H9 (cell line): ENCODE results near the gene DDX46. TPM values are rescaled to one million over a fixed set of nuclear protein-coding genes. Genes with fewer than 3 reads are reported as not detected.

Experiments used
- DNase-seq: peaks from one replicate; pipeline ENCODE4 v3.0.0-alpha.2; 2017
- H2AFZ ChIP-seq: one replicate; pipeline ENCODE4 v1.6.1; 2013; ENCODE audit warnings: mild to moderate bottlenecking, low read length, control low read depth, moderate library complexity
- H2AK5ac ChIP-seq: 2 replicates; pipeline ENCODE4 v1.6.1; 2013; ENCODE audit warnings: low read length, control low read depth, mixed read lengths; ENCODE audit not compliant: insufficient read length
- H2BK120ac ChIP-seq: one replicate; pipeline ENCODE4 v1.6.1; 2013; ENCODE audit warnings: low read depth, mild to moderate bottlenecking, low read length, control low read depth, inconsistent platforms; ENCODE audit not compliant: poor library complexity, severe bottlenecking
- H2BK12ac ChIP-seq: 2 replicates; pipeline ENCODE4 v1.6.1; 2013; ENCODE audit warnings: low read length, control low read depth, mixed read lengths, low read depth; ENCODE audit not compliant: insufficient read length
- H2BK15ac ChIP-seq: 2 replicates; pipeline ENCODE4 v1.6.1; 2013; ENCODE audit warnings: low read depth, low read length, control low read depth
- H2BK20ac ChIP-seq: one replicate; pipeline ENCODE4 v1.6.1; 2013; ENCODE audit warnings: low read depth, mild to moderate bottlenecking, low read length, control low read depth, inconsistent platforms; ENCODE audit not compliant: poor library complexity, severe bottlenecking
- H2BK5ac ChIP-seq: 2 replicates; pipeline ENCODE4 v1.6.1; 2013; ENCODE audit warnings: low read length, control low read depth, mixed read lengths; ENCODE audit not compliant: insufficient read length
- H3K14ac ChIP-seq: 2 replicates; pipeline ENCODE4 v1.6.1; 2013; ENCODE audit warnings: low read length, control low read depth; ENCODE audit not compliant: insufficient read depth
- H3K18ac ChIP-seq: 2 replicates; pipeline ENCODE4 v1.6.1; 2013; ENCODE audit warnings: low read depth, mild to moderate bottlenecking, mixed read lengths, low read length, control low read depth; ENCODE audit not compliant: insufficient read length
- H3K23ac ChIP-seq: 2 replicates; pipeline ENCODE4 v1.6.1; 2013; ENCODE audit warnings: low read length, control low read depth, mixed read lengths, low read depth; ENCODE audit not compliant: insufficient read length
- H3K23me2 ChIP-seq: 2 replicates; pipeline ENCODE4 v1.6.1; 2013; ENCODE audit warnings: low read depth, mild to moderate bottlenecking, mixed read lengths, low read length, control low read depth; ENCODE audit not compliant: insufficient read length, poor library complexity, severe bottlenecking
- H3K27ac ChIP-seq: 2 replicates; pipeline ENCODE4 v1.5.1; 2013; ENCODE audit warnings: low read length, control low read depth, mixed read lengths, low read depth; ENCODE audit not compliant: insufficient read length
- H3K27me3 ChIP-seq: 2 replicates; pipeline ENCODE4 v1.6.1; 2013; ENCODE audit warnings: low read length, control low read depth, inconsistent platforms; ENCODE audit not compliant: insufficient read depth
- H3K4ac ChIP-seq: 2 replicates; pipeline ENCODE4 v1.6.1; 2013; ENCODE audit warnings: low read depth, mild to moderate bottlenecking, control low read depth, inconsistent platforms, low read length, moderate library complexity
- H3K4me1 ChIP-seq: 2 replicates; pipeline ENCODE4 v1.6.1; 2013; ENCODE audit warnings: low read length, control low read depth, inconsistent platforms; ENCODE audit not compliant: insufficient read depth
- H3K4me2 ChIP-seq: 2 replicates; pipeline ENCODE4 v1.6.1; 2013; ENCODE audit warnings: low read length, control low read depth, mixed read lengths; ENCODE audit not compliant: insufficient read length, insufficient read depth
- H3K56ac ChIP-seq: 2 replicates; pipeline ENCODE4 v1.6.1; 2013; ENCODE audit warnings: low read depth, mild to moderate bottlenecking, mixed read lengths, low read length, control low read depth; ENCODE audit not compliant: insufficient read length
- H3K79me1 ChIP-seq: 2 replicates; pipeline ENCODE4 v1.6.1; 2013; ENCODE audit warnings: low read depth, mild to moderate bottlenecking, moderate library complexity, low read length, control low read depth, inconsistent platforms; ENCODE audit not compliant: insufficient read depth, poor library complexity, severe bottlenecking
- H3K79me2 ChIP-seq: 2 replicates; pipeline ENCODE4 v1.6.1; 2013; ENCODE audit warnings: low read length, control low read depth, inconsistent platforms; ENCODE audit not compliant: insufficient read depth
- H3K9ac ChIP-seq: 2 replicates; pipeline ENCODE4 v1.6.1; 2013; ENCODE audit warnings: low read length, control low read depth, mixed read lengths; ENCODE audit not compliant: insufficient read length; ENCODE audit errors: extremely low read depth
- H3K9me3 ChIP-seq: one replicate; pipeline ENCODE4 v1.6.1; 2013; ENCODE audit warnings: low read depth, low read length, inconsistent platforms; ENCODE audit not compliant: control insufficient read depth
- H3T11ph ChIP-seq: one replicate; pipeline ENCODE4 v1.6.1; 2013; ENCODE audit warnings: mild to moderate bottlenecking, low read length, control low read depth, inconsistent platforms
- H4K20me1 ChIP-seq: one replicate; pipeline ENCODE4 v1.6.1; 2013; ENCODE audit not compliant: control insufficient read depth, insufficient read length, insufficient read depth
- H4K5ac ChIP-seq: 2 replicates; pipeline ENCODE4 v1.6.1; 2013; ENCODE audit warnings: low read depth, mild to moderate bottlenecking, mixed read lengths, low read length, control low read depth; ENCODE audit not compliant: insufficient read length
- H4K8ac ChIP-seq: replicated peaks from 2 replicates; pipeline ENCODE4 v1.6.1; 2013; ENCODE audit warnings: low read length, control low read depth, mixed read lengths, low read depth; ENCODE audit not compliant: insufficient read length
- H4K91ac ChIP-seq: 2 replicates; pipeline ENCODE4 v1.6.1; 2013; ENCODE audit warnings: low read depth, mild to moderate bottlenecking, moderate library complexity, mixed read lengths, low read length, control low read depth; ENCODE audit not compliant: insufficient read length
- H3K27ac Mint-ChIP-seq, 3 experiments: 2 replicates in 2 of 3; 3 replicates in 1 of 3; pipeline ENCODE4 v1.8.0; 2020 to 2021; ENCODE audit warnings: mixed read lengths in 3 of 3, mild to moderate bottlenecking in 1 of 3, moderate library complexity in 1 of 3
- H3K27me3 Mint-ChIP-seq: 2 replicates; pipeline ENCODE4 v1.8.0; 2021; ENCODE audit warnings: low read depth, mild to moderate bottlenecking, moderate library complexity, mixed read lengths
- H3K36me3 Mint-ChIP-seq, 3 experiments: 2 replicates in 2 of 3; 3 replicates in 1 of 3; pipeline ENCODE4 v1.8.0; 2020 to 2021; ENCODE audit warnings: low read depth in 3 of 3, mixed read lengths in 3 of 3; ENCODE audit not compliant: insufficient read depth in 1 of 3
- H3K4me1 Mint-ChIP-seq, 2 experiments: 2 replicates each; pipeline ENCODE4 v1.8.0; 2020; ENCODE audit warnings: mixed read lengths in 2 of 2
- H3K4me3 Mint-ChIP-seq, 2 experiments: 2 replicates in 1 of 2; 3 replicates in 1 of 2; pipeline ENCODE4 v1.8.0; 2020 to 2021; ENCODE audit warnings: mild to moderate bottlenecking in 2 of 2, mixed read lengths in 2 of 2, moderate library complexity in 1 of 2
- H3K9me3 Mint-ChIP-seq, 2 experiments: 2 replicates in 1 of 2; 3 replicates in 1 of 2; pipeline ENCODE4 v1.8.0; 2020; ENCODE audit warnings: mild to moderate bottlenecking in 2 of 2, mixed read lengths in 2 of 2, moderate library complexity in 1 of 2
- WGBS: extraction: QIAGEN DNeasy Blood & Tissue Kit; methylation state at CpG from one replicate; pipeline ENCODE4 v1.1.7; 2013; ENCODE audit warnings: missing lambda C conversion rate, low lambda C conversion rate, mixed read lengths; ENCODE audit not compliant: insufficient read length; ENCODE audit errors: extremely low coverage; 5-methylcytosine and 5-hydroxymethylcytosine counted together
- total RNA-seq: library from RNA; stranded (reverse); gene quantifications from 2 replicates; pipeline ENCODE4 v1.2.1, GENCODE V29; 2021
- TF ChIP-seq, protein P1 (sequence below): fragments of 200-600 bp; sonication (generic); conservative IDR thresholded peaks from 3 replicates; pipeline ENCODE4 v1.8.0; 2021; ENCODE audit warnings: antibody characterized with exemption, mild to moderate bottlenecking

DDX46 gene
- total RNA-seq, 1 experiment from 2014 or later = 90.3 TPM

GRCh38 chr5:134735243-134735642 is 23.3 kb upstream of the DDX46 start:
- no peak overlapping the region for H2BK120ac ChIP-seq
- peaks cover 7% of the 10 kb centered on the region for H3K23me2 ChIP-seq
- TF ChIP-seq, protein P1, sequence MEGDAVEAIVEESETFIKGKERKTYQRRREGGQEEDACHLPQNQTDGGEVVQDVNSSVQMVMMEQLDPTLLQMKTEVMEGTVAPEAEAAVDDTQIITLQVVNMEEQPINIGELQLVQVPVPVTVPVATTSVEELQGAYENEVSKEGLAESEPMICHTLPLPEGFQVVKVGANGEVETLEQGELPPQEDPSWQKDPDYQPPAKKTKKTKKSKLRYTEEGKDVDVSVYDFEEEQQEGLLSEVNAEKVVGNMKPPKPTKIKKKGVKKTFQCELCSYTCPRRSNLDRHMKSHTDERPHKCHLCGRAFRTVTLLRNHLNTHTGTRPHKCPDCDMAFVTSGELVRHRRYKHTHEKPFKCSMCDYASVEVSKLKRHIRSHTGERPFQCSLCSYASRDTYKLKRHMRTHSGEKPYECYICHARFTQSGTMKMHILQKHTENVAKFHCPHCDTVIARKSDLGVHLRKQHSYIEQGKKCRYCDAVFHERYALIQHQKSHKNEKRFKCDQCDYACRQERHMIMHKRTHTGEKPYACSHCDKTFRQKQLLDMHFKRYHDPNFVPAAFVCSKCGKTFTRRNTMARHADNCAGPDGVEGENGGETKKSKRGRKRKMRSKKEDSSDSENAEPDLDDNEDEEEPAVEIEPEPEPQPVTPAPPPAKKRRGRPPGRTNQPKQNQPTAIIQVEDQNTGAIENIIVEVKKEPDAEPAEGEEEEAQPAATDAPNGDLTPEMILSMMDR = no peak
- no peaks in the 10 kb centered on the region for H3K79me1 ChIP-seq
- no peak overlapping the region for H3K14ac ChIP-seq
- H3K9me3 Mint-ChIP-seq = no peaks in the 10 kb centered on the region
- no peak overlapping the region for H3K27ac Mint-ChIP-seq
- H4K8ac ChIP-seq = no peak overlapping the region
- no peaks in the 10 kb centered on the region for H4K20me1 ChIP-seq
- H3K79me2 ChIP-seq = peaks cover 2% of the 10 kb centered on the region; the same call in 1 of the 2 replicates
- H3K9me3 ChIP-seq = no peaks in the 10 kb centered on the region
- no peak overlapping the region for H3K9ac ChIP-seq
- no peak overlapping the region for H2BK12ac ChIP-seq
- no CpG with 5 or more reads among the region's 4 CpGs for WGBS
- H3T11ph ChIP-seq = no peak overlapping the region
- DNase-seq = no peak
- H3K27ac ChIP-seq = no peak overlapping the region
- H2BK15ac ChIP-seq = no peak overlapping the region
- no peak overlapping the region for H2BK5ac ChIP-seq
- H3K4me2 ChIP-seq = no peak overlapping the region
- H3K36me3 Mint-ChIP-seq = no peaks in the 10 kb centered on the region
- peaks cover 10 to 14% of the 10 kb centered on the region in 2 experiments for H3K4me1 Mint-ChIP-seq
- H3K4ac ChIP-seq = no peak overlapping the region
- no peak overlapping the region for H2AFZ ChIP-seq
- H3K27me3 Mint-ChIP-seq = no peaks in the 10 kb centered on the region; the same call in 1 of the 2 replicates
- no peak overlapping the region for H3K56ac ChIP-seq
- H4K91ac ChIP-seq = no peak overlapping the region
- no peak overlapping the region for H3K4me3 Mint-ChIP-seq
- no peak overlapping the region for H2AK5ac ChIP-seq
- no peak overlapping the region for H4K5ac ChIP-seq
- H2BK20ac ChIP-seq = no peak overlapping the region
- no peaks in the 10 kb centered on the region for H3K27me3 ChIP-seq
- no peak overlapping the region for H3K18ac ChIP-seq
- no peaks in the 10 kb centered on the region for H3K4me1 ChIP-seq
- H3K23ac ChIP-seq = no peak overlapping the region
